Endothelial cell of umbilical vein (primary cell): ENCODE results near the gene F2.

Experiments
- EZH2 ChIP-seq: IDR thresholded peaks from 2 replicates; pipeline ENCODE4 v1.6.1; 2012; ENCODE audit warnings: borderline replicate concordance, low read depth, mild to moderate bottlenecking, moderate library complexity, low read length, inconsistent platforms; ENCODE audit not compliant: severe bottlenecking
- MYC ChIP-seq: IDR thresholded peaks from one replicate; pipeline ENCODE4 v1.6.1; 2011; ENCODE audit warnings: mild to moderate bottlenecking, low read depth, low read length
- POLR2A ChIP-seq: IDR thresholded peaks from 2 replicates; pipeline ENCODE4 v1.6.1; 2012; ENCODE audit warnings: low read depth, mild to moderate bottlenecking, control low read depth, low read length
- TF ChIP-seq, protein P1 (sequence below), 2 donors: IDR thresholded peaks; 1 replicate in 1 of 2; 2 replicates in 1 of 2; pipeline ENCODE4 v1.5.1; 2011; ENCODE audit warnings: low read length in 2 of 2, mild to moderate bottlenecking in 2 of 2, moderate library complexity in 2 of 2, control low read depth in 1 of 2, inconsistent platforms in 1 of 2, low read depth in 1 of 2; ENCODE audit not compliant: insufficient read depth in 1 of 2; ENCODE audit errors: extremely low read depth in 1 of 2

DNA sequence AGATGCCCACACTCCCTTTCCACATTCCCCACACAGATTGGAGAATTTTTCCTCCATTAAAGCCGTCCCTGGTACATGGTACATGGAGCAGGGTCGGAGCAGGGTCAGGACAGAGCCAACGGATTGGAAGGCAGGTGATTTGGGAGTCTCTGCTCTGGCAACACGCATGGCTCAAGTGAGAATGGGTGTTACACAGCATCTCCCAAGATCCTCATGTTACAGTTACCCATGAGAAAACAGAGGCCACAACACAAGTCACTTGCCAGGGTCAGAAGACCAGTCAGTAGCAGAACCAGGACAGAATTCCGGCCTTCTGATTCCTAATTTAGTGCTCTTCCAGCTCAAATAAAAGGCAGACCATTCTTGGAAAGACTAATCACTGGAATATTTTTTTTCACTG, 7.7 kb upstream of the F2 start:
- TF ChIP-seq, protein P1, sequence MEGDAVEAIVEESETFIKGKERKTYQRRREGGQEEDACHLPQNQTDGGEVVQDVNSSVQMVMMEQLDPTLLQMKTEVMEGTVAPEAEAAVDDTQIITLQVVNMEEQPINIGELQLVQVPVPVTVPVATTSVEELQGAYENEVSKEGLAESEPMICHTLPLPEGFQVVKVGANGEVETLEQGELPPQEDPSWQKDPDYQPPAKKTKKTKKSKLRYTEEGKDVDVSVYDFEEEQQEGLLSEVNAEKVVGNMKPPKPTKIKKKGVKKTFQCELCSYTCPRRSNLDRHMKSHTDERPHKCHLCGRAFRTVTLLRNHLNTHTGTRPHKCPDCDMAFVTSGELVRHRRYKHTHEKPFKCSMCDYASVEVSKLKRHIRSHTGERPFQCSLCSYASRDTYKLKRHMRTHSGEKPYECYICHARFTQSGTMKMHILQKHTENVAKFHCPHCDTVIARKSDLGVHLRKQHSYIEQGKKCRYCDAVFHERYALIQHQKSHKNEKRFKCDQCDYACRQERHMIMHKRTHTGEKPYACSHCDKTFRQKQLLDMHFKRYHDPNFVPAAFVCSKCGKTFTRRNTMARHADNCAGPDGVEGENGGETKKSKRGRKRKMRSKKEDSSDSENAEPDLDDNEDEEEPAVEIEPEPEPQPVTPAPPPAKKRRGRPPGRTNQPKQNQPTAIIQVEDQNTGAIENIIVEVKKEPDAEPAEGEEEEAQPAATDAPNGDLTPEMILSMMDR (IDR thresholded peaks at IDR 0.05; ENCODE audit: extremely low read depth in 1 of 2, insufficient read depth in 1 of 2, low read depth in 1 of 2, low read length in 2 of 2), result no peak
- no peak for TF ChIP-seq EZH2
- no peak for TF ChIP-seq POLR2A
- TF ChIP-seq MYC, result no peak
